ENCODE measurements around the gene TEX55. TPM values are rescaled to one million over a fixed set of nuclear protein-coding genes. Genes with fewer than 3 reads are reported as not detected.
"Not testable (repeated sequence)": the region's sequence is repeated elsewhere in the genome, so short reads cannot be mapped to it uniquely, and the experiment has no call there.

Gene TEX55
- polyA plus RNA-seq, 3 donors, result not detected

DNA sequence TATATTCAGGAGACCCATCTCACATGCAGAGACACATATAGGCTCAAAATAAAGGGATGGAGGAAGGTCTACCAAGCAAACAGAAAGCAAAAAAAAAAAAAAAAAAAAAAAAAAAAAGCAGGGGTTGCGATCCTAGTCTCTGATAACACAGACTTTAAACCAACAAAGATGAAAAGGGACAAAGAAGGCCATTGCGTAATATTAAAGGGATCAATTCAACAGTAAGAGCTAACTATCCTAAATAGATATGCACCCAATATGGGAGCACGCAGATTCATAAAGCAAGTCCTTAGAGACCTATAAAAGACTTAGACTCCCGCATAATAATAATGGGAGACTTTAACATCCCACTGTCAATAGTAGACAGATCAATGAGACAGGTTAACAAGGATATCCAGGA is 13.7 kb upstream of the TEX55 start:
- H3K27me3 ChIP-seq (ENCODE audit: control insufficient read depth in 2 of 2, insufficient read depth in 2 of 2, low read length in 2 of 2); H3K4me1 ChIP-seq (ENCODE audit: control insufficient read depth in 1 of 2, insufficient read depth in 2 of 2, low read length in 2 of 2); H3K79me2 ChIP-seq (ENCODE audit: insufficient read depth, low read length); H3K9ac ChIP-seq (ENCODE audit: insufficient read depth, low read length, poor library complexity, severe bottlenecking); H3K4me2 ChIP-seq (replicated peaks; ENCODE audit: extremely low read depth, low read length, poor library complexity, severe bottlenecking); H3K4me3 Mint-ChIP-seq; H3K9me3 ChIP-seq (replicated peaks in 1 of 2; ENCODE audit: control insufficient read depth in 1 of 2, insufficient read depth in 1 of 2, low read length in 2 of 2); H3K27me3 Mint-ChIP-seq (ENCODE audit: low read depth in 3 of 3); H3K27ac ChIP-seq (ENCODE audit: low read depth in 1 of 2, low read length in 2 of 2); H3K27ac Mint-ChIP-seq; DNase-seq; H3K36me3 Mint-ChIP-seq; H3K36me3 ChIP-seq (replicated peaks in 1 of 2; ENCODE audit: control insufficient read depth in 1 of 2, insufficient read depth in 2 of 2, low read length in 2 of 2); H4K20me1 ChIP-seq (ENCODE audit: insufficient read depth, low read length); intact Hi-C loops (cut with micrococcal nuclease); H3K4me3 ChIP-seq (replicated peaks in 1 of 3; ENCODE audit: low read depth in 2 of 3, low read length in 3 of 3); H3K4me1 Mint-ChIP-seq; H2AFZ ChIP-seq (ENCODE audit: insufficient read depth, low read depth, low read length, poor library complexity, severe bottlenecking): not testable (repeated sequence)
- H3K9me3 Mint-ChIP-seq, result peaks cover 2 to 14% (median 6%) of the 10 kb centered on the region in 7 donors
- 100% methylated on average over 1 of the region's 4 CpGs for WGBS (ENCODE audit: insufficient coverage)

DNA sequence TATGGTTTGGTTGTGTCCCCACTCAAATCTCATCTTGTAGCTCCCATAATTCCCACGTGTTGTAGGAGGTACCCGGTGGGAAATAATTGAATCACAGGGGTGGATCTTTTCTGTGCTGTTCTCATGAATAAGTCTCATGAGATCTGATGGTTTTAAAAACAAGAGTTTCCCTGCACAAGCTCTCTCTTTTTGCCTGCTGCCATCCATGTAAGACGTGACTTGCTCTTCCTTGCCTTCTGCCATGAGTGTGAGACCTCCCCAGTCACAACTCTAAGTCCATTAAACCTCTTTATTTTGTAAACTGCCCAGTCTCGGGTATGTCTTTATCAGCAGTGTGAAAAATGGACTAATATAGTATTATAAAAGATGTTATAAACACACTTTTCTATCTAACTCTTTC is 6.6 kb upstream of the TEX55 start:
- H3K27ac Mint-ChIP-seq; H3K4me3 ChIP-seq (replicated peaks in 1 of 3; ENCODE audit: low read depth in 2 of 3, low read length in 3 of 3); DNase-seq; H3K4me1 Mint-ChIP-seq; H3K27ac ChIP-seq (ENCODE audit: low read depth in 1 of 2, low read length in 2 of 2); H3K9me3 ChIP-seq (replicated peaks in 1 of 2; ENCODE audit: control insufficient read depth in 1 of 2, insufficient read depth in 1 of 2, low read length in 2 of 2); H3K9ac ChIP-seq (ENCODE audit: insufficient read depth, low read length, poor library complexity, severe bottlenecking); H3K36me3 Mint-ChIP-seq; H3K9me3 Mint-ChIP-seq; H3K36me3 ChIP-seq (replicated peaks in 1 of 2; ENCODE audit: control insufficient read depth in 1 of 2, insufficient read depth in 2 of 2, low read length in 2 of 2); H3K79me2 ChIP-seq (ENCODE audit: insufficient read depth, low read length); intact Hi-C loops (cut with micrococcal nuclease); H4K20me1 ChIP-seq (ENCODE audit: insufficient read depth, low read length); H3K4me2 ChIP-seq (replicated peaks; ENCODE audit: extremely low read depth, low read length, poor library complexity, severe bottlenecking); H3K27me3 ChIP-seq (ENCODE audit: control insufficient read depth in 2 of 2, insufficient read depth in 2 of 2, low read length in 2 of 2); H2AFZ ChIP-seq (ENCODE audit: insufficient read depth, low read depth, low read length, poor library complexity, severe bottlenecking); H3K27me3 Mint-ChIP-seq (ENCODE audit: low read depth in 3 of 3); H3K4me1 ChIP-seq (ENCODE audit: control insufficient read depth in 1 of 2, insufficient read depth in 2 of 2, low read length in 2 of 2): not testable (repeated sequence)
- peak overlapping the region in 1 of 2 donors; percentile 31 for H3K4me3 Mint-ChIP-seq
- WGBS (ENCODE audit: insufficient coverage), result no CpG with 5 or more reads among the region's 4 CpGs

DNA sequence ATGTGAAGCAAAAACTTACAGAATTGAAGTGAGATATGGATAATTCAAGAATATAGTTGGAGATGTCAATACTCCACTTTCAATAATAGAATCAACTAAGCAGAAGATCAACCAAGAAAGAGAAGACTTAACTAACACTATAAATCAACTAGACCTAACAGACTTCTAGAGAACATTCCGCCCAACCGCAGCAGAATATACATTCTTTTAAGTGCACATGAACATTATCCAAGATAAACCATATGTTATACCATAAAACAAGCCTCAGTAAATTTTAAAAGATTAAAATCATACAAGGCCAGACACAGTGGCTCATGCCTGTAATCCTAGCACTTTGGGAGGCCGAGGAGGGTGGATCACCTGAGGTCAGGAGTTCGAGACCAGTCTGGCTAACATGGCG is 5.5 kb upstream of the TEX55 start:
- H3K36me3 ChIP-seq (replicated peaks in 1 of 2; ENCODE audit: control insufficient read depth in 1 of 2, insufficient read depth in 2 of 2, low read length in 2 of 2), result no peaks in the 10 kb centered on the region
- WGBS (ENCODE audit: insufficient coverage), result 100% methylated on average over 4 of the region's 5 CpGs
- H3K27me3 ChIP-seq (ENCODE audit: control insufficient read depth in 2 of 2, insufficient read depth in 2 of 2, low read length in 2 of 2), result no peaks in the 10 kb centered on the region
- H3K9me3 ChIP-seq (replicated peaks in 1 of 2; ENCODE audit: control insufficient read depth in 1 of 2, insufficient read depth in 1 of 2, low read length in 2 of 2), result no peaks in the 10 kb centered on the region
- intact Hi-C loops (cut with micrococcal nuclease), result no loop called here
- DNase-seq, result no peak
- H3K4me3 ChIP-seq (replicated peaks in 1 of 3; ENCODE audit: low read depth in 2 of 3, low read length in 3 of 3), result no peak overlapping the region
- H3K4me1 ChIP-seq (ENCODE audit: control insufficient read depth in 1 of 2, insufficient read depth in 2 of 2, low read length in 2 of 2), result no peaks in the 10 kb centered on the region
- Mint-ChIP-seq H3K27me3 (ENCODE audit: low read depth in 3 of 3) (peaks cover 2 to 3% (median 2%) of the 10 kb centered on the region in 3 donors), H3K4me3 (no peak overlapping the region), H3K9me3 (peaks cover 0 to 5% (median 2%) of the 10 kb centered on the region in 7 donors), H3K36me3 (no peaks in the 10 kb centered on the region), H3K27ac (no peak overlapping the region), H3K4me1 (no peaks in the 10 kb centered on the region)
- H3K9ac ChIP-seq (ENCODE audit: insufficient read depth, low read length, poor library complexity, severe bottlenecking), result no peak overlapping the region
- no peak overlapping the region for H3K4me2 ChIP-seq (replicated peaks; ENCODE audit: extremely low read depth, low read length, poor library complexity, severe bottlenecking)
- no peak overlapping the region for H2AFZ ChIP-seq (ENCODE audit: insufficient read depth, low read depth, low read length, poor library complexity, severe bottlenecking)
- no peak overlapping the region for H3K27ac ChIP-seq (ENCODE audit: low read depth in 1 of 2, low read length in 2 of 2)
- TF ChIP-seq, protein P1, sequence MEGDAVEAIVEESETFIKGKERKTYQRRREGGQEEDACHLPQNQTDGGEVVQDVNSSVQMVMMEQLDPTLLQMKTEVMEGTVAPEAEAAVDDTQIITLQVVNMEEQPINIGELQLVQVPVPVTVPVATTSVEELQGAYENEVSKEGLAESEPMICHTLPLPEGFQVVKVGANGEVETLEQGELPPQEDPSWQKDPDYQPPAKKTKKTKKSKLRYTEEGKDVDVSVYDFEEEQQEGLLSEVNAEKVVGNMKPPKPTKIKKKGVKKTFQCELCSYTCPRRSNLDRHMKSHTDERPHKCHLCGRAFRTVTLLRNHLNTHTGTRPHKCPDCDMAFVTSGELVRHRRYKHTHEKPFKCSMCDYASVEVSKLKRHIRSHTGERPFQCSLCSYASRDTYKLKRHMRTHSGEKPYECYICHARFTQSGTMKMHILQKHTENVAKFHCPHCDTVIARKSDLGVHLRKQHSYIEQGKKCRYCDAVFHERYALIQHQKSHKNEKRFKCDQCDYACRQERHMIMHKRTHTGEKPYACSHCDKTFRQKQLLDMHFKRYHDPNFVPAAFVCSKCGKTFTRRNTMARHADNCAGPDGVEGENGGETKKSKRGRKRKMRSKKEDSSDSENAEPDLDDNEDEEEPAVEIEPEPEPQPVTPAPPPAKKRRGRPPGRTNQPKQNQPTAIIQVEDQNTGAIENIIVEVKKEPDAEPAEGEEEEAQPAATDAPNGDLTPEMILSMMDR (IDR thresholded peaks at IDR 0.05), result no peak
- no peaks in the 10 kb centered on the region for H4K20me1 ChIP-seq (ENCODE audit: insufficient read depth, low read length)
- H3K79me2 ChIP-seq (ENCODE audit: insufficient read depth, low read length), result no peaks in the 10 kb centered on the region
